ENCODE measurements around the gene BRAF. TPM values are rescaled to one million over a fixed set of nuclear protein-coding genes. Genes with fewer than 3 reads are reported as not detected.

The BRAF gene
- total and polyA plus RNA-seq, 2 of the 8 experiments (the other 6 are each of a cell fraction or from before 2014, with no cell fraction given), result 11.4 to 32.6 TPM

- H3K27ac ChIP-seq (ENCODE audit: low read depth, low read length), result no peak overlapping the region
Measured at GRCh38 chr7:140752533-140752932, 172.2 kb downstream of the BRAF start.

More at GRCh38 chr7:140752533-140752932, 172.2 kb downstream of the BRAF start:
- Histone ChIP-seq H2BK5ac (ENCODE audit: low read depth, low read length) (no peak overlapping the region), H3K9me3 (ENCODE audit: insufficient read depth in 2 of 2, low read depth in 1 of 2, low read length in 1 of 2) (no peaks in the 10 kb centered on the region), H4K20me1 (replicated peaks in 1 of 2; ENCODE audit: control insufficient read depth in 1 of 2, insufficient read depth in 2 of 2, low read length in 2 of 2) (no peaks in the 10 kb centered on the region), H3K4me2 (ENCODE audit: insufficient read depth in 1 of 2, low read depth in 2 of 2, low read length in 2 of 2) (no peak overlapping the region), H4K91ac (replicated peaks; ENCODE audit: insufficient read length, low read length) (no peak overlapping the region), H4K5ac (ENCODE audit: insufficient read length, low read depth, low read length) (no peak overlapping the region), H3K4me3 (ENCODE audit: extremely low read depth in 1 of 4, insufficient read depth in 2 of 4, low read depth in 3 of 4, low read length in 4 of 4) (no peak overlapping the region), H3K23me2 (ENCODE audit: low read depth, low read length) (no peaks in the 10 kb centered on the region), H3K79me2 (ENCODE audit: control insufficient read depth in 1 of 2, insufficient read depth in 2 of 2, low read length in 2 of 2) (no peaks in the 10 kb centered on the region), H3K56ac (replicated peaks; ENCODE audit: insufficient read length, low read depth, low read length) (no peak overlapping the region), H2AFZ (ENCODE audit: low read length) (no peak overlapping the region), H2BK20ac (ENCODE audit: low read length) (no peak overlapping the region), H3K14ac (ENCODE audit: insufficient read length) (no peak overlapping the region), H3K23ac (ENCODE audit: insufficient read length) (no peak overlapping the region), H3K18ac (ENCODE audit: extremely low read depth, low read length) (no peak overlapping the region), H3K9ac (replicated peaks in 1 of 4; ENCODE audit: extremely low read depth in 1 of 4, low read depth in 3 of 4, low read length in 3 of 4) (no peak overlapping the region), H3K27me3 (replicated peaks in 1 of 4; ENCODE audit: control insufficient read depth in 3 of 4, extremely low read depth in 1 of 4, insufficient read depth in 3 of 4, low read length in 3 of 4) (no peaks in the 10 kb centered on the region), H3K4me1 (replicated peaks in 1 of 4; ENCODE audit: control insufficient read depth in 3 of 4, insufficient read depth in 4 of 4, low read length in 3 of 4) (no peaks in the 10 kb centered on the region; a peak in 1 of 7 replicates), H2BK120ac (replicated peaks; ENCODE audit: low read depth, low read length) (no peak overlapping the region), H3K4ac (replicated peaks; ENCODE audit: insufficient read length, low read depth, low read length) (no peak overlapping the region), H2AK5ac (ENCODE audit: low read depth, low read length) (no peak overlapping the region), H4K8ac (ENCODE audit: extremely low read depth, insufficient read depth, low read length) (no peak overlapping the region), H2BK12ac (ENCODE audit: low read depth, low read length) (no peak overlapping the region), H2BK15ac (ENCODE audit: low read length) (no peak overlapping the region), H3K79me1 (ENCODE audit: low read depth, low read length) (no peaks in the 10 kb centered on the region), H3K36me3 (ENCODE audit: control insufficient read depth in 2 of 4, insufficient read depth in 4 of 4, low read length in 3 of 4) (no peaks in the 10 kb centered on the region; a peak in 1 of 8 replicates)
- WGBS, 2 experiments (ENCODE audit: extremely low coverage in 1 of 2, insufficient coverage in 1 of 2, insufficient read length in 1 of 2, insufficient replicate concordance in 2 of 2, low coverage in 1 of 2, low lambda C conversion rate in 2 of 2, missing lambda C conversion rate in 1 of 2), result 97% methylated on average over 1 of the region's 1 CpG; no CpG with 5 or more reads in 1 of the 2 experiments
- TF ChIP-seq E2F6 (IDR thresholded peaks at IDR 0.05), result no peak
- peak; percentile 85 for TF ChIP-seq CEBPB (IDR thresholded peaks at IDR 0.05; ENCODE audit: low read depth, low read length)
- CTCF ChIA-PET (ENCODE audit: partially characterized antibody), result interaction anchor here (1.6 to 2.9 kb wide), 3 partner anchors 12 to 59 kb away, joined by 4 to 8 read pairs (median 5); no protein-coding TSS in a partner anchor
- FAIRE-seq (no peak), DNase-seq (ENCODE audit: low read depth in 1 of 2, low spot score in 2 of 2) (no peak)
- POLR2A ChIA-PET (ENCODE audit: partially characterized antibody), result interaction anchor here (1.2 kb wide), 1 partner anchor 262 kb away, joined by 4 read pairs; the partner anchor contains the start of gene MRPS33
